IPS-NIHi7 (cell line): ENCODE data around the gene S100PBP.

Experiments used
- DNase-seq: peaks from one replicate; pipeline ENCODE4 v3.0.0; 2012; ENCODE audit warnings: mixed read lengths; ENCODE audit errors: extremely low spot score

S100PBP gene

DNA sequence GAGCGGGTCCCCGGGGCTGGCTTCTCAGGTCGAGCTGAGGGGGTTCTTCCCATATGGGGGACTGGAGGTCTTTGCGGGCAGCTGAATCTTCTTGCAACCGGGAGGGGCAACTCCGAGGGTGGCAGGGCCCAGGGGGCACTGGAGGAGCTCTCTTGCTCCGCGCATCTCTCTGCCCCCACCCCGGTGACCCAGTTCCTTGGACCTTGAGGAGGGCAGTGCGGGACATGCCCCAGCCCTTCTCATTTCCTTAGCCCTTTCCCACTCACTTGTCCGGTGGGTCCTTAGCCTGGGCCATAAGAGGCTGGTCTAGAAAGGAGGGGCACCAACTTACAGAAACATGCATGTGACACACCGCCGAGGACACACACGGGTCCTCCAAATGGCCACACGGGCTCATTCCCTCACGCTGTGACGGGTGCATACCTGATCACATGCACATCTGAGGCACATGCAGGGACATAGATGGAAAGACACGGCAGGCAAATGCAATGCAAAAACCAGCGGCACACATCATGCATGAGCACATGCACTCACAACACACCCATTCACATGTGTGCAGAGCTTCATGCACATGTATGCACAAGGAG, 69.5 kb downstream of the S100PBP start:
- no peak for DNase-seq

DNA sequence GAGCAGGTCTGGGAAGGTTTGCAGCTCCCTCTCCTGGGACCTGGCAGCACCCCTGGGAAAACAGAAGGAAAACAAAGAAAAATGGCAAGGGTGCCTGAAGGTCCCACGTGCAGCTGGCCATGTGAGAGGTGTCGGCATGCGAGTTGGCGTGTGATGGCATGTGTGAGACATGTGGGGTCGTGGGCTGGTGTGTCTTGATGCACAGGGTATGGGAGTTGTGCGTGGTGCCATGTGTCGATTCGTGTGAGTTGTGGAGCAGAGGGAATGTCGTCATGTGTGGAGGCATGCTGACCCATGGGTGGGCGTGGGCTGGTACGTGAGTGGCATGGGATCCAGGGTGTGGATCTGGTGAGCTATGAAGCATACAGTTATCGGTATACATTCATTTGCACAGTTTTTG, 70.2 kb downstream of the S100PBP start:
- DNase-seq = no peak

DNA sequence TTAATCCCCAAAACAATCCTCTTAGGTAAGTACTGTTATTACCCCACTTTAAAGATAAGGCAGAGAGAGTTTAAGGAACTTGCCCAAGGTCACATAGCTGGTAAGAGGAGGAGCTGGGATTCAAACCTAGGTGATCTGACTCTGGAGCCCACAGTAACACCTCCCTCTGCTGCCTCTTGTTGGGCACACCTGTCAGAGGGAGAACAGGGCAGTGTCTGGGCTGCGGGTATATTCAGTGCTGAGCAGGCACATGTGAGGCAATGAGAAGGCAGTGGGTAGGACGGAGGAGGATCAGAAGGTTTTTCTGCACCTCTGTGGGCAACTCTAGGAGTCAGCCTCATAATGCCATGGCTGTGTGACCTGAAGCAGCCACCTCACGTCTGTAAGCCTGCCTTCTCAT, 70.7 kb downstream of the S100PBP start:
- no peak for DNase-seq

DNA sequence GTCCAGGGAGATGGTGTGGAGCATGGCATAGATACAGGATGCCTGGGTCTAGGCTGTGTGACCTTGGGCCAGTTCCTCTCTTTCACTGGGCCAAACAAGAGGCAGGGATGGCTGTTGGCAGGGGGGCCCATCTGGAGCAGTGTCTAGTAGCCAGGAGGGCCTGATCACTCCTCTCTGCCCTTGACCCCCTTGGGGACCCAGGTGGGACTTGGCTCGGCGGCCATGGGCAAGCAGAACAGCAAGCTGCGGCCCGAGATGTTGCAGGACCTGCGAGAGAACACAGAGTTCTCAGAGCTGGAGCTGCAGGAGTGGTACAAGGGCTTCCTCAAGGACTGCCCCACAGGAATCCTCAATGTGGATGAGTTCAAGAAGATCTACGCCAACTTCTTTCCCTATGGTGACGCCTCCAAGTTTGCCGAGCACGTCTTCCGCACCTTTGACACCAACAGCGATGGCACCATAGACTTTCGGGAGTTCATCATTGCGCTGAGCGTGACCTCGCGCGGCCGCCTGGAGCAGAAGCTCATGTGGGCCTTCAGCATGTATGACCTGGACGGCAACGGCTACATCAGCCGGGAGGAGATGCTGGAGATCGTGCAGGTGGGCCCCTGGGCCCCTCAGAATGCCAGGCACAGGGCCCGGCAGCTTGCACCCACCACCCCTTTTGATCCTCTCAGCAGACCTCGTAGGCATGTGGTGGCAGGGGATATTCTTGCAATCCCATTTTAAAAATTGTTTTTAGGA, 71.4 kb downstream of the S100PBP start:
- DNase-seq = no peak

DNA sequence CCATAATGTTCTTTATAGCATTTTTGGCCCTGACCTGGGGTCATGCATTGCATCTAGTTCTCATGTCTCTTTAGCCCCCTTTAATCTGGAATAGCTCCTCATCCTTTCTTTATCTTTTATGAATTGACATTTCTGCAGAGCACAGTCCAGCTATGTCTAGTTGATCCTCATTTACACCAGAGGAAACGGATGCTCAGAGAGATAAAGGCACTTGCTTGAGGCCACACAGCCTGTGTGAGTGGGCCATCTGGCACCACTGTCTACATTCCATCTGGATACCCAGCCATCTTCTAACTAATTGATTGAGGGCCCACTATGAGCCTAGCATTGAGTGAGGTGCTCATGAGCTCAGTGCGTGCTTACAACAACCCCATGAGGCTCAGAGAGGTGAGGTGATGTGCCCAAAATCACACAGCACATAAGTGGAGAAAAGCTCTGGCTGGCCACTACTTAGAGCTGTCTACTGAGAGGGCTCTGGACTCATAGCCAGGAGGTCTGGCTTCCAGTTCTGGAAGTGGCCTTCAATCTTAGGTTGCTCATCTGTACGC, 72.4 kb downstream of the S100PBP start:
- DNase-seq = no peak

DNA sequence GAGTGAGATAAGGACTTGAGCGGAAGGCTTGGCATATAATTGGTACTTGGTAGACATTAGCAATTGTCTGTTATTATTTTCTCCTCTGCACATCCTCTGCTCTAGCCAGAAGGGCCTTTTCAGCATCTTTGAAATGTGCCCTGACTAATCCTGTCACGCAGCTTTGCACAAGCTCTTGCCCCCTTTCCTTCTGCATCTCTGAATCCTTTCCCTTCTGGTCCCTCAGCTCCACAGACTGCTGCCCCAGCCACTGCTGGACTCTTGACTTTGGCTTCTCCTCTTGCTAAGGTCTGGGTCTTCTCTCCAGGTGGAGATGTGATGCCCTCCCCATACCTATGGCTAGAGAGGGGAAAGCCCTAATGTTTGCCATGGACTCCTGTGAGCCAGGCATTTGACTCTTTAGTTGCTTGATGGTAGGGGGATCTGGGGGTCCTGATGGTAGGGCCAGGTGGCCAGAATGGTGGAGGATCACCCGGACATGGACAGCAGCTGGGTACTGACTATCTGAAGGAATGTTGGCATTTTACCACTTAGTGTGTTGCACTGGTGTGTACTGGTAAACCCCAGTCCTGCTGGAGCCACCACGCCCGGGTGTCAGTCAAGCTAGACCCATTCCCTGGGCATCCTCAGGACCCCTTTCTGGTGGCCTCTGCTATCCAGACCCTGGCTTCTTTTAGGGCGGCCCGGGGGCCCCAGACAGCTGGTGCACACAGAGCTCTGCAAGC, 73.2 kb downstream of the S100PBP start:
- no peak for DNase-seq

DNA sequence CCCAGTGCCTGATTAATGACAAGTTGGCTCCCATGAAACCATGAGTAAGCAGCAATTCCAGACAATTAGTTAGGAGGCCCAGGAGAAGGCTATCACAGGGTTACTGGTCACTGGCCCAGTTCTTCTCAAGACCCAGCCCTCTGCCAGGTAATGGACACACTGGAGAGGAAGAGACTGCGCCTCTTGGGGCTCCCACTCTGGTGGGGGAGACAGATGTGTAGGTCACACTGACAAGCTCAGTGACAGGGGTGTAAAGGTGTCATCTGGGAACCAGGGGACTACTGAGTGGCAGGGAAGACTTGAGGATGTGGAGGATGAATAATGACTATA, 73.8 kb downstream of the S100PBP start:
- peak; percentile 0 for DNase-seq

DNA sequence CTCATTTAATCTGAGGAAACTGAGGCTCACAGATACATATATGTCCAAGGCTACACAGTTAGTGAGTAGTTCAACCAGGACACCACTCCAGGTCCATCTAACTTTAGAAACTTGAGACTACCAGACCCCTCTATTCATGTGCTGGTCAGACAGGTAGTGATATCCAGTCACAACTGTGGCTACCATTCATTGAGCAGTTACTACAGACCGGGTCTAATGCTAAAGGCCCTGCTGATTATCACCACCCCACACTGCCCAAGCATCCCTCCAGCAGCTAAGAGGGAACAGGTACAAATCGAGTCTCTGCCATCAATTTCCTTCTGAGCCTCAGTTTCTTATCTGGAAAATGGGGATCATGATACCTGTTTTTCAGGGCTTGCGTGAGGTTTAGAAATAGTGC, 74.2 kb downstream of the S100PBP start:
- DNase-seq = no peak

DNA sequence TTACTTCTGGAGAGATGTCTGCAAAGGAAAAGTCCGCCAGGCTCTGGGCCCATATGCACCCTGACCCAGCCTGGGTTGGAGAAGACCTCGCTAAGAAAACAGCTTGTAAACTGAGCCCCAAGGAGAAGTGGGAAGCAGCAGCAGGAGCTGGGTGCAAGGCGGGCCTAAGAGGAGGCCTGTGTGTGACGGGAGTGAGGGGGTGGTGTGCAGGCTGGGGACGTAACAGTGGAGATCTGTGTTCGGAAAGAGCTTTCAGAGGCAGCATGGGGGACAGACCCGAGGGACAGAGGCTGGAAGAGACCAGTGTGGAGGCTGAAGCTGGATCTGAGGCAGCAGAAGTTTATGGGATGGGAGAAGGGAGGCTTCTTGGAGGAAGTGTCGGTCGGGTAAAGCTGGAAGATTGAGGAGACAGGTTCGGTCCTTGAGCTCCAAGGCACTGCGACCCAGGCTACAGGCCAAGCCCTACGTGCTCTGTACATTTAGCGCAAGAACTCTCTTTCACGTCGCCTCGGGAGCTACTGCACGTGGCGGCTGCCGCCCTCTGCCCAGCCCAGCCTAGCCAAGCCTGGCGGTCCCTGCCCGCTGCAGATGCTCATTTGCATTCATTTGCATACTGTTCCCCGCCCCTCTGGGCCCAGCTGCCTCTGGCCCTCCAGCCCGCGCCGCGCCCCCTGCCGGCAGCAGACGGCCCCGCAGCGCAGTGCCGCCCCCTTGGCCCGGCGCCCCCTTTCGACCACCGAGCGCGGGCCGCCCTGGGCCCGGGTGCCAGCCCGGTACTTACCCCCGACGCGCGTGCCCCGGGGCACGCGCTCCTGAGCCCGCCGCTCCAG, 75.1 kb downstream of the S100PBP start:
- peak; percentile 90 for DNase-seq

DNA sequence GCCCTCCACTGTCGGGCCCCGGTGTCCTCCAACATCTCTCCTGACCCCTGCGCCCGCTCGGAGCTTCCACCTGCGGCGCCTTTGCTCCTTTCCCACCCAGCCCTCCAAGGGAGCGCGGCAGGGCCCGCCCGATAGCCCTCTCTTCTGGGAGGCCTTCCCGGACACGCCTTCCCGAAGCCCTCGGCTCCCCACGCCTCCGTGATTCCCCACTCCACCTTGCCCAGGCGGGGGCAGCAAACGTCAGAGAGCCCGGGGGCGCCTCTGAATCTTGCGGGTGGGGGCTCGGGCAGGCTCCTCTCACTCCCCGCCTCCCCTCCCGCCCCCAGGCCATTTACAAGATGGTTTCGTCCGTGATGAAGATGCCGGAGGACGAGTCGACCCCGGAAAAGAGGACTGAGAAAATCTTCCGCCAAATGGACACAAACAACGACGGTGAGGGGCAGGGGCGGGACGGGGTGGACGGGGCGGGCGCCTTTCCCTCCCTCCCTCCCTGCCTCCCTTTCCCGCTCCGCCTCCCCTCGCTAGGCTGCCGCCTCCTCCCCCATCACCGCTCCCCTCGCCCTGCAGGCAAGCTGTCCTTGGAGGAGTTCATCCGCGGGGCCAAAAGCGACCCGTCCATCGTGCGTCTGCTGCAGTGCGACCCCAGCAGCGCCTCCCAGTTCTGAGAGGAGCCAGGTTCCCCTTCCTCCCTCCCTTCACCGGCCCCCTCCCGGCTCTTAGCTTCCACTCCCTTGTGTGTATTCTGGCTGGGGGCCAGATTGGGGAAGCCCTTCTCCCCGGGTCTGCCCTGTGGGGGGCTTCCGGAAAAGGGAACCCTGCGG, 76.0 kb downstream of the S100PBP start:
- peak; percentile 74 for DNase-seq

DNA sequence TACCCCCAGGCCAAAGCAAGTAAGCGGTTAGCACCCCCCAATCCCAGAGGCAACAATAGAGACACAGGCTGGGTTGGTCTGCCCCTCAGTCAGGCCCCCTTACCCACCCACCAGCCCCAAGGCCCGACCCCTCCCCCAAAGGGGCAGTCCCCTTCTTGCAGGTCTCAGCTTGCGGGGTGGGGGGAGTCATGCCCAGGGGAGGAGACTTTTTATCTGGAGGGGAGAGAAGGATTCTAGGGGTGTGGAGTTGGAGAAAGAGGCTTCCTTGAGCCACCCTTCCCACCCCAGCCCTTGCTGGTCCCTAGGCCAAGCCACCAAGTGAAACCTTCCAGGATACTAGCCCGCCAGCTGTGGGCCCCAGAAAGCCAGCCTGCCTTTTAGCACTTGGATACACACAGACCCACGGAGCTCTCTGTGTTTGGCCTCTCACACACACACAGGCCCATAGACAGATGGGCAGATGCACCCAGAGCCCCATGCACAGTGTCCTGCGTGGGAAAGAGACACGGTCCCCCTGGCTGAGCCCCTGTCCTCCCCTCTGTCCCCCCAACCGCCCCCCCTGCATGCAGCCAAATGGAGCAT, 76.7 kb downstream of the S100PBP start:
- DNase-seq = peak; percentile 41

DNA sequence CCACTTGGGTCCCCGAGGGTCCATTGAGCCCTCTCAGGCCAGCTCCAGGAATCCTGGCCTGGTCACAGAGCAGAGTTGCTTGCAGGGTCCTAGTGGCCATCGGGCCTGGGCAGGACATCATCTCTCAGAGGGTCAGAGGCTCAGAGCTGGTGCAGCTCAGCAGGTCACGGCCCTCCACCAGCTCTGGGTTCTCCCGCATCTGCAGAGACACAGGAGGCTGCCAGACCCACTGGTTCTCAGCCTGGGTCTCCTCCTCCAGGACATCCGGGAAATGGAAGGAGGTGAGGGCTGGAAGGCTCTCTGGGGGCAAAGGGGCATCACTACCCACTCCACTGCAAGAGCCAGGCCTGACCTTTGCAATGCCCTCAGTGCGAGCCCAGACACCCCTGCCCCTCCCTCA, 77.2 kb downstream of the S100PBP start:
- DNase-seq = peak; percentile 9

DNA sequence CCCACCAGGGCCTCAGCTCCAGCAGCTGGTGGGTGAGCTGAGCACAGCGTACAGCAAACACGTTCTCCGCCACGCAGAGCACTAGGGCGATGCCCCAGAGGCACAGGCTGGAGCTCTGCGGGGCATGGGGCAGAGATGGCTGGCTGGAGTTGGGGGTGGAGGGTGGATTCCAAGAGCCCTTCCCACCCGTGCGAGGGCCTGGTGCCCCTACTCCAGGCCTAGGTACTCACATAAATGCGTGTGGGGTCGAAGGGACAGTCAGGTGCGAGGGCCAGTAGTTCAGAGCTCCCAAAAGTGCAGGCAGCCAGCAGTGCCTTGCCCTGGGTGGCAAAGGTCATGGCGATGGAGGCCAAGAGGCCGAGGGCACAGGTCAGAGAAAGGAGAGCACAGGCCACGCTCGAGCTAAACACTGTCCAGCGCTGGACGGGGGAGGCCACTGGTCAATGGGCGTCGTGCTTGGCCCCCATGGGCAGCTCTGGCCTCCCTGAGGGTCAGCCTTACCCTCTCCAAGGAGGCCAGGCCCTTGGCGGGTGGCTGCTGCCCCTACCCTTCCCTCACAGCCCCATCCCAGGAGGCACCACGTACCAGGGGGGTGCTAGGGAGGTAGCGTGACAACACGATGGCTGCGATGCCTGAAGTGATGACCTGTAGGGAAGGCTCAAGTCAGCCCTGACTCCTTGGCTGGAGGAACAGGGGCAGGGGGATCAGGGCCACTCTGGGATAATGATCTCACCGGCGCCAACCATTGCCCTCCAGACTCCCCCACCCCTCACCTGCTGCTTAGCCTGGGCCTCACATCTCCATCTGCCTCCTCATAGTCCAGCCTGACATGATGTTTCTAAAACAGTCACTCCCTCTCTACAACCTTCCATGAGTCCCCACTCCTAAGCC, 78.1 kb downstream of the S100PBP start:
- DNase-seq = peak; percentile 6

DNA sequence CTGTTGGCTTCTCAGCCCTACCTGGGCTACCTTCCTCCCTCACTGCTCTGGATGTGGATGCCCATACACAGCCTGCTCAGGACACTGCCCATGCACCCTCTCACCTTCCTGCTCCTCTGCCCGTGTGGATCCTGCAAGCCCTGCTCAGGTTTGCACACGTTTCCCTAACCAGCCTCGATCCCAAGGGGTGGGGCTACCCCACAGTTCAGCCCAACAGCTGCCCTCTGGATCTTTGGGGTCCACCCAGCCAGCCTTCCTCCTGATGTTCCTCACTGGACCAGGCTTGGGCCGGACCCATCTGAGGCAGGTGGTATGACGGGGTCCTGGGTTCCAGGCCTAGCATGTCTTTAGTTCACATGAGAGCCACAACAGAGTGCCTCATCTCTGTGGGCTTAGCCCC, 79.0 kb downstream of the S100PBP start:
- peak; percentile 3 for DNase-seq

DNA sequence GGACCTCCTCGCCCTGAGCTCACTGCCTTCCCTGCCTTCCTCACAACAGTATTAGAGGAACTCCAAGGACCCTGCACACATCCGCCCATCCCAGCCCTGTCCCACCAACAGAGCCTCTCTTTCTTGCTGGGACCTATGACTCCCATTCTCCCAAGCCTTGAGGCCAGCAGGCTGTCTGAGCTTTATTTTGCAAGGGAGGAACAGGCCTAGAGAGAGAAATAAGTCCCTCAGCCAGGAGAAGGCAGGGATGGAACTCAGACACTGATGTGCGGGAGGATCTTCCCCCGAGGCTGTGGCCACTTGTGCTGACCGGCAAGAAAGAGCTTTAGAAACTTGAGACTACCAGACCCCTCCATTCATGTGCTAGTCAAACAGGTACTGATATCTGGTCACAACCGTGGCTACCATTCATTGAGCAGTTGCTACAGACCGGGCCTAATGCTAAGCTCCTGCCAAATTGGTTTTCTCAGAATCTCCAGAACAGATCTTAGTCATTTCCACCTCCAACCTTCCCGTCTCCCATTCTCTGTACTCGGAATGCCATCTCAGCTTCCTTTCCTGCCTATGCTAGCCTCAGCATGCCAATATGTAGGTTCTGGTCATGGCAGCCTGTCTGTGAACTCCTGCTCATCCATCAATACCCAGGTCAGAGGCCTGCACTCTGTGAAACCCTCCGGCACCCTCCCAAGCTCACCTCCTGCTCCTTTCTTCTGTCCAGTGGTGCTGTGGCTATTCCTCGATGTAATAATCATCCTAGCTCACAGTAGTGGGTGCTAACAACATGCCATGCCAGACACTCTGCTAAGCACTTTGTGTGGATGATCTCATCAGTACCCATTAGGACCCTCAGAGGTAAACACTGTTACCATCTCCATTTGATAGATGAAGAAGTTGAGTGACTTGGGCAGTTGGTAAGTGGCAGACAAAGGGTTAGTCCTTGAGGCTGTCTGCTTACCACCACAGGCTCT, 79.9 kb downstream of the S100PBP start:
- DNase-seq = peak; percentile 3

DNA sequence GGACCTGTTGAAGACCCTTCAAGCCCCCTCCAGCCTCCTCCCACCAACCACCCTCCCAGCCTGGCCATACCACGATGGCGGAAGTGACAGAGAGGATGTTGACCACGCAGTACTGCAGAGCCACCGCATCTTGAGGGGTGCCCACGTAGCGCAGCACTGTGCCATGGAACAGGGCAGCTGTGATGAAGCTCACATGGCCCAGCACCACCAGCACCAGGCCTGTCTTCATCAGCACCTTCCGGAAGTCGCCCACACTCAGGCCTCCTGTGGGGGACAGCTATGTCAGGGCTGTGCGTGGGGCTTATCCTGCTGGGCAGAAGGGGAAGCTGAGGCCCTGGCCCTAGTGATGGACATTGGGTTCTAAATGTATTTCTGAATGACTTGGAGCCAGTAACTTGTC, 80.6 kb downstream of the S100PBP start:
- no peak for DNase-seq

DNA sequence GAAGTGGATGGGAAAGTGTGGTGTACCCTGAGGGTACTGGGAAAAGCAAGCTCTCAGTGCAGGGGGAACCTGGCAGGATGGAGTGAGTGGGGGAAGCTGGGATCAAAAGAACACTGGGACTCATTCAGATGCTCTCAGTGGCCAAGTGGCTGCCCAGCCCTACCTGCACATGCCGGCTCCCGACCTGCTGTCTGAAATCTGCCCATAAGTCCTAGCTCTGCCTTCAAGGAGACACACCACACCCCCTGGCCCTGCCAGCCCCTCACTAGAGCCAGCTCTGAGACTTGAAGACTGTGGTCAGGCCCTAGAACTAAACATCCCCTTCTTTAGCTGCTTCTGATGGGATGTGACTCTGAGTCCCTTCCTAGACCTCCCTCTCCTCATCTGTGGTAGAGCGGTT, 81.5 kb downstream of the S100PBP start:
- DNase-seq = peak; percentile 1

DNA sequence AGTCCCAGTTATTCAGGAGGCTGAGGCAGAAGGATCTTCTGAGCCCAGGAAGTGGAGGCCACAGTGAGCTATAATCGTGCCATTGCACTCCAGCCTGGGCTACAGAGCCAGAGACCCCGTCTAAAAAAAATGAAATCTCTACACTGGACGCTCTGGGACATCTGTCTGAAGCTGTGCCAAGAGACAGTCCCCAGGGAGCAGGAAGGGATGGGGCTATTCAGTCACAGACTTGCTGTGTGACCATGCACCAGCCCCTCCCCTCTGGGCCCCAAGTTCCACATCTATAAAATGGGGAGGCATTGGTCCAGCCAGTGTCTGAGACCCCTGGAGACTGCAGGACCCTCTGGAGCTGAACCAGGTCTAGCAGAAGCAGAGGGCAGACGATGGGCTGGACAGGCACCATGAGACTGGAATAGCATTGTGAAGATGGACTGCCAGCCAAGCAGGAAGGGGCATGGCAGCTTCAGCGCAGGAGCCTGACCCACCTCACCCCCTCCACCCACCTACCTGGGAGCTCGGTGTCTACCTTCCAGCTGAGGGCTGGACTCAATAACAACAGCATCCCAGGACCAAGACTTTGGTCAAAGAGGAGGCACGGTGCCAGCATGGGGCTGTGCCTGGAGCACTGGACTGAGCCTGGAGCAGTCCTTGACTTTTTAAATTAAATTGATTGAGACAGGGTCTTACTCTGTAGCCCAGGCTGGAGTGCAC, 82.3 kb downstream of the S100PBP start:
- DNase-seq = peak; percentile 9
